Measurements from ENCODE around the gene RHBDL1. TPM values are rescaled to one million over a fixed set of nuclear protein-coding genes. Genes with fewer than 3 reads are reported as not detected.

RHBDL1 gene
- total and polyA plus RNA-seq, 4 donors = 0.91 to 5.4 (median 1.6) TPM

DNA sequence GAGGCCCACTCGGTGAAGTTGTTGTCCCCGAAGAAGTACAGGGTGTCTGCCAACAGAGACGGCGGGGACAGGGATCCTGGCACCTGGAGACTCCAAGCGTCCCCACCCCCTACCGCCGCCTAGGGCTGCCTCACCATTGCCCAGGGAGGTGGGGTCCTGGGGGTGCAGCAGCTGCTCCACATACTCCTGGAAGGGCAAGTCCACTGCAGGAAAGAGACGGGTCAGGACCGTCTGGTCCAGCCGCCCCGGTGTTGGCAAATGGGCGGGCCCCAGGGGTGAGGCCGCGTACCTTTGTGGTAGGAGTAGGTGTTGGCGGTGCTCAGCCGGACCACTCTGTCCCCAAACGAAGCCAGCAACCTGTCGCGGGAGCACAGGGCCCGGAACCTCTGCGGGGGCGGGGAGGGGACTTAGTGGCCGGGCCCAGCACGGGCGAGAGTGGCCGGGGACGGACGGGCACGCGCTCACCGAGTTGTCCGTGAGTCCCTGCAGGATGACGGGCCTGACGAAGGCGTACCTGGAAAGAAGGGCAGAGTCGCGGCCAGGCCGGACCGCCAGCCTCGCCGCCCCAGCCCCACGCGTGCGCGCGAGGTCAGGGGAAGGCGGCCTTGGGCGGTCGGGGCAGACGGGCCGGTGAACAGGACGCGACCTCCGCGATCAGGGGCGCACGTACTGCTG lies 8.1 kb downstream of the RHBDL1 start:
- Histone ChIP-seq H3K27me3 (ENCODE audit: control insufficient read depth in 3 of 3, insufficient read depth in 3 of 3, low read length in 2 of 3) (no peaks in the 10 kb centered on the region), H3K27ac (ENCODE audit: low read depth in 1 of 2, low read length in 1 of 2) (peak overlapping the region; percentile 60 to 75), H3K36me3 (ENCODE audit: control insufficient read depth in 4 of 4, insufficient read depth in 4 of 4, low read length in 4 of 4) (peaks cover 3 to 33% (median 22%) of the 10 kb centered on the region in 4 donors), H3K9ac (ENCODE audit: insufficient read depth in 1 of 2, low read length in 2 of 2) (no peak overlapping the region), H3K4me3 (peak overlapping the region; percentile 72), H3K9me3 (ENCODE audit: control insufficient read depth in 4 of 4, insufficient read depth in 3 of 4, low read length in 3 of 4) (no peaks in the 10 kb centered on the region), H3K4me1 (ENCODE audit: control insufficient read depth in 5 of 5, insufficient read depth in 5 of 5, low read length in 5 of 5) (peaks cover 4 to 32% (median 25%) of the 10 kb centered on the region in 5 donors)
- ATAC-seq (ENCODE audit: insufficient read depth, low FRiP score) (no peak), DNase-seq (no peak)
- TF ChIP-seq, protein P1, sequence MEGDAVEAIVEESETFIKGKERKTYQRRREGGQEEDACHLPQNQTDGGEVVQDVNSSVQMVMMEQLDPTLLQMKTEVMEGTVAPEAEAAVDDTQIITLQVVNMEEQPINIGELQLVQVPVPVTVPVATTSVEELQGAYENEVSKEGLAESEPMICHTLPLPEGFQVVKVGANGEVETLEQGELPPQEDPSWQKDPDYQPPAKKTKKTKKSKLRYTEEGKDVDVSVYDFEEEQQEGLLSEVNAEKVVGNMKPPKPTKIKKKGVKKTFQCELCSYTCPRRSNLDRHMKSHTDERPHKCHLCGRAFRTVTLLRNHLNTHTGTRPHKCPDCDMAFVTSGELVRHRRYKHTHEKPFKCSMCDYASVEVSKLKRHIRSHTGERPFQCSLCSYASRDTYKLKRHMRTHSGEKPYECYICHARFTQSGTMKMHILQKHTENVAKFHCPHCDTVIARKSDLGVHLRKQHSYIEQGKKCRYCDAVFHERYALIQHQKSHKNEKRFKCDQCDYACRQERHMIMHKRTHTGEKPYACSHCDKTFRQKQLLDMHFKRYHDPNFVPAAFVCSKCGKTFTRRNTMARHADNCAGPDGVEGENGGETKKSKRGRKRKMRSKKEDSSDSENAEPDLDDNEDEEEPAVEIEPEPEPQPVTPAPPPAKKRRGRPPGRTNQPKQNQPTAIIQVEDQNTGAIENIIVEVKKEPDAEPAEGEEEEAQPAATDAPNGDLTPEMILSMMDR (IDR thresholded peaks at IDR 0.05; ENCODE audit: control extremely low read depth, extremely low read depth) = no peak
- 19 to 28% methylated on average over 48 to 57 of the region's 57 CpGs for WGBS, 2 donors

DNA sequence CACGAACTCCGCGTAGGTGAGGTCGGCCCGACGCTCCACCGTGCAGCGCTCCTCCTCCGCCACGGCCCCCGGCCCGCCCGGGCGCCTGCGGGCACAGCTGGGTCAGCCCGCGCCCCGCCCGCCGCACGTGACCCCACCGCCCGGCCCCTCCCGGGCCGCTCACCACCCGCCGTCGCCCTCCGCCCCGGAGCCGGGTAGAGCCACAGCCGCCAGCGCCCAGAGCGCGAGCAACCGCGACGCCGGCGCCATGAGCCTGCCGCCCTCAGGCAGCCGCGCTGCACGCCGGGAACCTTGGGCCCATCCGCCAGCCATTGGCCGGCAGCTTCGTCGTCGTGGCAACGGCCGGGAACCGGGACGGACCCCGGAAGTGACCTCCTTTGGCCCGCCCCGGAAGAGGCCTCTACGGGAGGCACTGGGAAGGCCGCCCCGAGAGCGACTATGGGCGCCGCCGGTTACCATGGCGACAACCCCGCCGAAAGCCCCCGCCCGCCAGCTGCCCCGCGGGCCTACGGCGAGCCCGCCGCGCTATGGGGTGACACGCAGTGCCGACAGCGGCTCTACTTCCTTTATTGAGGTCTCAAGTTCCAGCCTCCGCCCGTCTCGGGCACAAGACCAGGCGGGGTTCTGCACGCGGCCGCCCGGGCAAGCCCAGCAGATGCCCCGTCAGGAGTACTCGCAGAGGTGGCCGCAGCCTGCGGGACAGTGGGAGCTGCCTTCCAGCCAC lies 8.8 kb downstream of the RHBDL1 start, which contains the start of gene JMJD8:
JMJD8 (minus strand) TSS at position 264 of the 724 bp plus-strand sequence; CDS start at position 249, 15 bp downstream.
- ATAC-seq (ENCODE audit: insufficient read depth, low FRiP score) (peak; percentile 74), DNase-seq (peak; percentile 94 to 97 (median 96))
- no peak within 1 kb of the TSS for H3K9ac ChIP-seq (ENCODE audit: insufficient read depth in 1 of 2, low read length in 2 of 2)
- peaks cover 11 to 35% (median 21%) of the 10 kb centered on the region in 5 donors for H3K4me1 ChIP-seq (ENCODE audit: control insufficient read depth in 5 of 5, insufficient read depth in 5 of 5, low read length in 5 of 5)
- H3K36me3 ChIP-seq (ENCODE audit: control insufficient read depth in 4 of 4, insufficient read depth in 4 of 4, low read length in 4 of 4) = peaks cover 3 to 33% (median 23%) of the 10 kb centered on the region in 4 donors
- H3K4me3 ChIP-seq = peak within 1 kb of the TSS; percentile 72
- TF ChIP-seq, protein P1 (IDR thresholded peaks at IDR 0.05; ENCODE audit: control extremely low read depth, extremely low read depth) = no peak
- H3K27ac ChIP-seq (ENCODE audit: low read depth in 1 of 2, low read length in 1 of 2) = peak within 1 kb of the TSS; percentile 69 to 84
- H3K27me3 ChIP-seq (ENCODE audit: control insufficient read depth in 3 of 3, insufficient read depth in 3 of 3, low read length in 2 of 3) = no peaks in the 10 kb centered on the region
- no peaks in the 10 kb centered on the region for H3K9me3 ChIP-seq (ENCODE audit: control insufficient read depth in 4 of 4, insufficient read depth in 3 of 4, low read length in 3 of 4)
- 2 to 4% methylated on average over 70 to 91 of the region's 91 CpGs for WGBS, 2 donors

DNA sequence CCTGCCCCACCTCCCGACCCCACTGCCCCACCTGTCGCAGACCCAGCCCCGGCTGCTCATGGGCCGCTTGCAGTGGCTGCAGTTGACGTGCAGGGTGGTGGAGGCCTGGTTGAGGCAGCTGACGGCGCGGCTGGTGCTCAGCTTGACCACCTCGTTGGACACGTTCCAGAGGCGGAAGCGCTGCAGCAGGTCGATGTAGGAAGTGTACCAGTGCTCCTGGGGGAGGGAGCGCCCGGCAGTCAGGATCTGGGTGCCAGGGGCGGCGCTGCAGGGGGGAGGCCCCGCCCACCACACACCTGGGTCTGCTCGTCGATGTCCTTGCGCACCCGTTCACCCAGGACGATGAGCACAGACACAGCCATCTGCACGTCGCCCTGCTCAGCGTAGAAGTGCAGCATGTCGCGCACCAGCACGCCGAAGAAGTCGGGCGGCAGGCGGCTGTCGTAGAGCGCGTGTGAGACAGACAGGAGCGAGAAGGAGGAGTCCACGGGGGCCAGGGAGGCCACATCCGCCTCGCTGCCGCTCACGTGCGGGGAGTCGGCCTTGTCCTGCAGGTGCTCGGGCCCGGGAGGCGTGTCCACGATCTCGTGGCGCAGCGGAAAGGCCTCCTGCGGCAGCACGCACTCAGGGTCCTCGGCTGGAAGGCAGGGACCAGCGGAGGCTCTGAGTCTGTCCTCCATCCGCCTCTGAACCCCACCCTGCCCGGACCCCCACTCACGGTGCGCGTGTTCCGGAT lies 9.7 kb downstream of the RHBDL1 start:
- TF ChIP-seq, protein P1 (IDR thresholded peaks at IDR 0.05; ENCODE audit: control extremely low read depth, extremely low read depth) = no peak
- Histone ChIP-seq H3K9ac (ENCODE audit: insufficient read depth in 1 of 2, low read length in 2 of 2) (no peak overlapping the region), H3K4me3 (no peak overlapping the region), H3K4me1 (ENCODE audit: control insufficient read depth in 5 of 5, insufficient read depth in 5 of 5, low read length in 5 of 5) (peaks cover 15 to 41% (median 19%) of the 10 kb centered on the region in 5 donors), H3K36me3 (ENCODE audit: control insufficient read depth in 4 of 4, insufficient read depth in 4 of 4, low read length in 4 of 4) (peaks cover 3 to 33% (median 23%) of the 10 kb centered on the region in 4 donors), H3K9me3 (ENCODE audit: control insufficient read depth in 4 of 4, insufficient read depth in 3 of 4, low read length in 3 of 4) (no peaks in the 10 kb centered on the region), H3K27me3 (ENCODE audit: control insufficient read depth in 3 of 3, insufficient read depth in 3 of 3, low read length in 2 of 3) (no peaks in the 10 kb centered on the region), H3K27ac (ENCODE audit: low read depth in 1 of 2, low read length in 1 of 2) (no peak overlapping the region)
- ATAC-seq (ENCODE audit: insufficient read depth, low FRiP score) (no peak), DNase-seq (no peak)
- WGBS, 2 donors = 94 to 95% methylated on average over 61 of the region's 61 CpGs

Measured in lung (tissue), 12 donors.